HK-2 (cell line): Measurements from ENCODE around the gene RPS6KC1.
A peak's percentile ranks its signal among the peaks of the same experiment; 100 is the strongest.
"Not testable (repeated sequence)": the region's sequence is repeated elsewhere in the genome, so short reads cannot be mapped to it uniquely, and the experiment has no call there.

Experiments used
- DNase-seq: peaks from one replicate; pipeline ENCODE4 v3.0.0-alpha.2; 2018; ENCODE audit not compliant: unreplicated experiment

Gene RPS6KC1, protein sequence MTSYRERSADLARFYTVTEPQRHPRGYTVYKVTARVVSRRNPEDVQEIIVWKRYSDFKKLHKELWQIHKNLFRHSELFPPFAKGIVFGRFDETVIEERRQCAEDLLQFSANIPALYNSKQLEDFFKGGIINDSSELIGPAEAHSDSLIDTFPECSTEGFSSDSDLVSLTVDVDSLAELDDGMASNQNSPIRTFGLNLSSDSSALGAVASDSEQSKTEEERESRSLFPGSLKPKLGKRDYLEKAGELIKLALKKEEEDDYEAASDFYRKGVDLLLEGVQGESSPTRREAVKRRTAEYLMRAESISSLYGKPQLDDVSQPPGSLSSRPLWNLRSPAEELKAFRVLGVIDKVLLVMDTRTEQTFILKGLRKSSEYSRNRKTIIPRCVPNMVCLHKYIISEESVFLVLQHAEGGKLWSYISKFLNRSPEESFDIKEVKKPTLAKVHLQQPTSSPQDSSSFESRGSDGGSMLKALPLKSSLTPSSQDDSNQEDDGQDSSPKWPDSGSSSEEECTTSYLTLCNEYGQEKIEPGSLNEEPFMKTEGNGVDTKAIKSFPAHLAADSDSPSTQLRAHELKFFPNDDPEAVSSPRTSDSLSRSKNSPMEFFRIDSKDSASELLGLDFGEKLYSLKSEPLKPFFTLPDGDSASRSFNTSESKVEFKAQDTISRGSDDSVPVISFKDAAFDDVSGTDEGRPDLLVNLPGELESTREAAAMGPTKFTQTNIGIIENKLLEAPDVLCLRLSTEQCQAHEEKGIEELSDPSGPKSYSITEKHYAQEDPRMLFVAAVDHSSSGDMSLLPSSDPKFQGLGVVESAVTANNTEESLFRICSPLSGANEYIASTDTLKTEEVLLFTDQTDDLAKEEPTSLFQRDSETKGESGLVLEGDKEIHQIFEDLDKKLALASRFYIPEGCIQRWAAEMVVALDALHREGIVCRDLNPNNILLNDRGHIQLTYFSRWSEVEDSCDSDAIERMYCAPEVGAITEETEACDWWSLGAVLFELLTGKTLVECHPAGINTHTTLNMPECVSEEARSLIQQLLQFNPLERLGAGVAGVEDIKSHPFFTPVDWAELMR

DNA sequence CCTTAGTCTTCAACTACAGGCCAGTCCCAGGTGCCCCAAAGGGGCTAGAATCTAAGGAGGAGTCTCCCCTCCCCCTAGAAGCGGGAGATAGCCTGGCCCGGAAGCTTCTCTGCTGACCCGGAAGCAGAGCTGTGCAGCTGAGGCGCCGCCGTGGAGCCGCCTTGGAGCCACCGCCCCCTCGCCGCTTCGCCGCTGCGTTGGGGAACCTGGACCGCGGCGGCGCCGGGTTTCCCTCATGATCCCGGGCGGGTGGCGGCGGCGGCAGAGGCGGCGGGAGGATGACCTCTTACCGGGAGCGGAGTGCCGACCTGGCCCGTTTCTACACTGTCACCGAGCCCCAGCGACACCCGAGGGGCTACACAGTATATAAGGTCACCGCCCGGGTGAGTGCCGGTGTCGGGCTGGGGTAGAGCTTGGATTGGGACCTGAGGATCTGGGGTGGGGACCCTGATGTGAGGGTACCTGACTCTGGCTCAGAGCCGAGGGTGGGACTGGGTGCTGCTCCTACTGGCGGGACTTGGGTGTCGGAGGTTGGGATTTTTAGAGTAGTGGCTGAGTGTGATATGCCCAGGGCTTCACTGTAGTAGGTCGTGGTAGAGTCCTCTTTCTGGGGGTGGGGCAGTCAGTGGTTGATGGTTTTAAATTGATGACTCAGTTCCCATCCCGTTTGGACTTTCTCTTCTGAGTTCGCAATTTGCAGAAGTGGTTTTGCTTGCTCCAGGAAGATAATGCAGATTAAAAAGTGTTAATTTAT is at the start of gene RPS6KC1:
Gene RPS6KC1 (plus strand): TSS at position 115 of the 754 bp plus-strand sequence. CDS start 164 bp downstream, at position 279.
- DNase-seq, result peak; percentile 86

DNA sequence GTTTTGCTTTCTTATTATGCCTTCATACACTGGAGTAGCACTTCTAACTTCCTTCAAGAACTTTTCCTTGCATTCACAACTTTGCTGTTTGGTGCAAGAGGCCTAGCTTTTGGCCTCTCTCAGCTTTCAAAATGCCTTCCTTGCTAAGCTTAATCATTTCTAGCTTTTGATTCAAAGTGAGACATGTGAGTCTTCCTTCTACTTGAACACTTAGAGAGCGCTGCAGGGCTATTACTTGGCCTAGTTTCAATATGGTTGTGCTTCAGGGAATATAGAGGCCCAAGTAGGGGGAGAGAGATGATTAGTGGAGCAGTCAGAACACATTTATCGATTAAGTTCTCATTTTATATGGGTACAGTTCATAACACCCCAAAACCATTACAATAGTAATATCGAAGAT is 47.8 kb upstream of the RPS6KC1 start:
- DNase-seq, result no peak

DNA sequence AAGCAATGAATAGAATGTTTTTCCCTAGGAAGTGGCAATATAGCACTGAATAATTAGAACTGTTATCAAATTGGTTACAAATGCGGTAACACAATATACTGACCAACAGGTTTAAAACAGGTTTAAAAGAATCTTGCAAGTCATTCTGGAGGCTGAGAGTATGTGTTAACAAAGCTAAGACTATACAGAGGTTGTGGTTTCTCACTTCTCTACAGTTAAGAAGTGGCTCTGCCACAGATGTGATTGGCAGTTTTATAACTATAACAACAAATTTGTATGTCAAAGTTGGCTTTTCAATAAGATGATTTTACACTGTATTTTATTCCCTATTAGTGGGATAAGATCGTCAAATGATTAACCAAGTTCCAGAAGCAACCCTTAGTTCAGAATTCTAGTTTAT is 42.5 kb upstream of the RPS6KC1 start:
- DNase-seq, result no peak

DNA sequence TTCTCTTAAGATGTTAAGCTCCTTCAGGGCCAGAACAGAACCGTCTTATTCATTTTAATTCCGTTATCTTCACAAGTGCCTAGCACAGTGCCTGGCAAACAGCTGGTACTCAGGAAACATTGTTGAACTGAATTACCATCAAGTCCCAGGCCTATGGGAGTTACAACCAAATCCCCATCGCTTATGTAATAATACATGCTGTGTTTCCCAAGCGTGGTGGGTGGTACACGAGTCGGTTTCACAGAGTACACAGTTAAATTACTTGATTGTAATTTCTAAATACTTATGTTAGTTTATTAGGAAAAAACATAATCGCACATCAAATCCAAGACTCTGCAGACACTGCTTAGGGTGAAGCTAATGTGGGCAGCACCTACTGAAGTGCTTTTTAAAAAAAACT is 36.4 kb upstream of the RPS6KC1 start:
- DNase-seq, result peak; percentile 6

DNA sequence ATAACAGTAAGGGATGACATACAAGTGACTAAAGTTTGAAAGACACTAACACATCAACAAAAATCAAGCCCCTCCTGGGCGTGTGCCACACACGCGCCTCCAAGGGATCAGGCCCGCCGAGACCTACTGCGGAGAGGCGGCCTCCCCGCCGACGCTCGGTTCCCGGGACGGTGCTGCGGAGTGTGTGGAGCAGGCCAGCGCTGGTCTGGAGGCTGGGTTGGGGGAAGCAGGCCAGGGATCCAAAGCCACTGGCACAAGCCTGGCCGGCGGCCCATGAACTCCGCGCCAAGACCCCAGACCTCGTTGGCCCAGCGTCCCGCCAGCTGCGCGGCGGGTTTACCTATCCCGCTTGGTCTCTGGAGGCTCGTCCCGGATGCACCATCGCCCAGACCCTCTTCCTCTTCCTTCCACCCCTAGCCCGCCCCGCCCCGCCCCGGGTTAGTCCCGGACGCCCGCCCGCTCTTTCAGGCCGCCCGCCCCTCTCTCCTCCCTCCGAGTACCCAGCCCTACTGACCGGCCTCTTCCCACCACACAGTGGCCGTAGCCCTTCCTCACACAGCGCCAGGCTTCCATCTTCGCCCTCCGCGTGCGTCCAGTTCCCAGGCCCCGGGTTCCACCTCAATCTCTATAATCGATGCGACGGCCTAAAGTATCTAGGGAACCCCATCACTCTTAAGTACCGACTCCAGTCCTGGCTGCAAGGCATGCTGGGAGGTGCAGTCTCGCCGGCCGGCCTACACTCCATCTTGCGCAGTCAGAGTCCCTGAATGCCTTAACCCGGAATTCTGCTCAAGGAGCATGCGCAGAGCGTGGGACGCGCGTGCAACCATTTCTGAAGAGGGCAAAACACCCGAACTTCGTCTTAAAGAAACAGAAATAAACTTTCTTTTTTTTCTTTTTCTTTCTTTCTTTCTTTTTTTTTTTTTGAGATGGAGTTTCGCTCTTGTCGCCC is 35.7 kb upstream of the RPS6KC1 start, which contains the start of gene ANGEL2:
Gene ANGEL2 (minus strand): TSS at position 769 of the 952 bp plus-strand sequence. CDS start 196 bp downstream, at position 573.
- DNase-seq, result peak; percentile 98

DNA sequence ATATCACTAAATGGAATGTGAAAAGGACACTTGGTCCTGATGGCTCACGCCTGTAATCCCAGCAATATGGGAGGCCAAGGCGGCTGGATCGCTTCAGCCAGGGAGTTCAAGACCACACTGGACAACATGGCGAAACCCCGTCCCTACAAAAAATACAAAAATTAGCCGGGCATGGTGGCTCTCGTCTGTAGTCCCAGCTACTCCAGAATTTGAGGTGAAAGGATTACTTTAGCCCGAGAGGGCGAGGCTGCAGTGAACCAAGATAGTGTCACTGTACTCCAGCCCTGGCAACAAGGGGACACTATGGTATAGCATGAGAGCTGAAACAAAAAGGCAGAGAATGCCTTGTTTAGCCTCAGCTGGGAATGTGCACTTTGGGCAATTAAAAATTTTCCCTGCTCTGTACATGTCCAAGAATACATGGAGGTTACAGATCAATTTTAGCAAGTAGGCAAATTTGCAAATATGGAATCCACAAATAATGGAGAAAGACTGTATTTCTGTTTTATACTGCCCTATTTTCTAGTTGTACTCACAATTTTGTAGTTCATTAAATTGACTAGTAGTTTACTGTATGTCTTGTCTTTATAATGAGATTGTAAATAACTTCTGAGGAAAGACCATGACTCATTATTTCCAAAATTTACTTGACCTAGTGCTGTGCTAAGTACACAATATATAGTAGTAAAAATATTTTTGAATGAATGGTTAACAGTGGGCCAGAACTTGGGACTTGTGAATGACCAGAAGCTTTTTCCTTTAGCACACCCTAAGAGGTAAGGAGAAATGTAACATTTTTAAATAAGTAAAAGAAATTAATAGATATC is 33.4 kb upstream of the RPS6KC1 start:
- DNase-seq, result no peak

DNA sequence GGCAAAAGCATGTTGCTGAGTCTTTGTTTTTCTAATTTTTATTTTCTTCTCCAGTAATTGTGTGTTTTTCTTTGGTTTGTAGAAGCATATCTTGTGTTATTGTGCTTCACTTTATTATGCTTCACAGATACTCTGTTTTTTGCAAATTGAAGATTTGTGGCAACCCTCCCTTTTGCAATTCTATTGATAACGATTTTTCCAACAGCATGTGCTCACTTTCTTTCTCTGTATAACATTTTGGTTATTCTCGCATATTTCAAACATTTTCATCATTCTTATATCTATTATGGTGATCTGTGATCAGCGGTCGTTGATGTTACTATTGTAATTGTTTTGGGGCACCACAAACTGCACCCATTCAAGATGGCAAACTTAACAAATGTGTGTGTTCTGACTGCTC is 31.6 kb upstream of the RPS6KC1 start:
- no peak for DNase-seq

DNA sequence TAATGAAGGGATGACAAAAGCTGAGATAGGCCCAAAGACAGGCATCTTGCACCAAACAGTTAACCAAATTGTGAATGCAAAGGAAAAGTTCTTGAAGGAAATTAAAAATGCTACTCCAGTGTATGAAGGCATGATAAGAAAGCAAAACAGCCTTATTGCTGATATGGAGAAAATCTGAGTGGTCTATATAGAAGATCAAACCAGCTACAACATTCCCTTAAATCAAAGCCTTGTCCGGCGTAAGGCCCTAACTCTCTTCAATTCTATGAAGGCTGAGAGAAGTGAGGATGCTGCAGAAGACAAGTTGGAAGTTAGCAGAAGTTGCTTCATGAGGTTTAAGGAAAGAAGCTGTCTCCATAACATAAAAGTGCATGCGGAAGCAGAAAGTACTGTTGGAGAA is 31.0 kb upstream of the RPS6KC1 start:
- DNase-seq, result no peak

DNA sequence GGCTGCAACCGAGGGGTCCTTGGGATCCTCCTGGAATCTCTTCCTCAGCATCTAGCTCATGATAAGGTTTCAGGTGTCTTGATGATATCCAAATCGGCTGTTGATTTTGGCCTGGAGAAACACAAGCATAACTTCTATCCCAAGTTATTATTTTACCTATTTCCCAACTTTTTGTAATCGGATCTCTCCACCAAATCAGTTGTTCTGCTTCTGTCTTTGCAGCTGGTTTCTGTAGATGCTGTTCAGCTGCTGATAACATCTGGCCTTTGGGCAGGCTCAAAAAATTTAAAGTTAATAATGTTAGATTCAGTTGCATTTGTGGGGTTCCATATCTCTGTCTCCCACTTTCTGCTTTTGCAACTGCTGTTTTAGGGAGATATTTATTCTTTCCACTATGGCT is 24.0 kb upstream of the RPS6KC1 start:
- DNase-seq, result not testable (repeated sequence)

DNA sequence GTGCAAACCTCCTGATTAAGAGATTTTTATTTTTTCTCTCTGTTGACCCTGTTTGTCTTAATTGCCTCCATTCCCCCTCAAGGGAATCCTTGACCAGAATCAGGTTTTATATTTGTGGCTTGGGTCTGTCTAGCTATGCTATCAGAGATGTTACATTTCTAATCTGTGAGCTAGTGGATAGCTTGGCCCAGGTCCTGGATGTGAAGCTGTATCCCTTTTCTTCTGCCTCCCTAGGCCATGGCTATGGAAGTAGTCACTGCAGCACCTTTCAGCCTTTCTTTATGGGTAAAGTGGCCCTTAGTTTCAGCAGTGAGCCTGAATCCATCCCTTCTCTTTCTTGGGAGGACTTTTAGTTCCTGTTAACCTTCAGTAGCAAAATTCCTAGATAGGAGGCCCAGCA is 18.4 kb upstream of the RPS6KC1 start:
- DNase-seq, result no peak

DNA sequence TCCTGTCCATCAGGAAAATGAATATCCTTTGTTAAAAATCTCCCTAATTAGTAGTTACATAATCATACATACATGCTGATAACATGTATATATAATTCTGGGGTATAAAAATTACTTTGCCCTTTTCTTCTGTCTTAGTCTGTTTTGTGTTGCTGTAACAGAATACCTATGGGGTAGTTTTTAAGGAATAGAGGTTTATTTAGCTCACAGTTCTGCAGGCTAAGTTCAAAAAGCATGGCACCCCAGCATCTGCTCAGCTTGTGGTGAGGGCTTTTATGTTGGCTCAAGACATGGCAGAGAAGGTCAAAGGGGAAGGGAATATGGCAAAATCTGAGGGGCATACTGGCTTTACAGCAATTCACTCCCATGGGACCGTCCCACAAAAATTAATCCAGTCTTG is 16.3 kb upstream of the RPS6KC1 start:
- DNase-seq, result no peak

DNA sequence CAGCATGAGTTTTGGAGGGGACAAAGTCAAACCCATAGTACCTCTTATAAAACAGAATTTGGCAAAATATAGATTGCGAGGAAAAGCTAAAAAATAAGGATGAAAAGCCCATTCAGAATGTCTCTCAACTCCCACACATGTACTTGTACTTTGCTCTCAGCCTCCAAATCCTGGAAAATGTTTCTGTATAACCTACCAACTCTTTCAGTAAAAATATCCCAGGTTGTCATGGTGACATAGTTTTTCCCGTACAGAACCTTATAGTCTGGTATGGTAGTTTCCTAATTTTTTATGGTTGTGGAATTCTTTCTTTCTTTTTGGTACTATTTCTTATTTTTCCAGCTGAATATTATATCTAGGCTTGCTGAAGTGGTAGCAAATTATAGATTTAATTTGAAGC is 15.5 kb upstream of the RPS6KC1 start:
- no peak for DNase-seq

DNA sequence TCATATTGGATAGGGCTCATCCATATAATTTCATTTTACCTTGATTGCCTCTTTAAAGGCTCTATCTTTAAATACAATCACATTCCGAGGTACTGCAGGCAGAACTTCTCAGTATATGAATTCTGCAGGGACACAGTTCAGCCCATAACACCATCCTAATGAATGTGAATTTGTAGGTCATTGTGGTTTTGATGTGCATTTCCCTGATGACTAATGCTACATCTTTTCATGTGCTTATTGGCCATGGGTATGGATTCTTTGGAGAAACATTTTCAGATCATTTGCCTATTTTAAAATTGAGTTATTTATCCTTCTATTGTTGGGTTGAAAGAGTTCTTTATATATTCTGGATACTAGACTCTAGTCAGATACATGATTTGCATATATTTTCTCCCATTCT is 9.6 kb upstream of the RPS6KC1 start:
- no peak for DNase-seq

DNA sequence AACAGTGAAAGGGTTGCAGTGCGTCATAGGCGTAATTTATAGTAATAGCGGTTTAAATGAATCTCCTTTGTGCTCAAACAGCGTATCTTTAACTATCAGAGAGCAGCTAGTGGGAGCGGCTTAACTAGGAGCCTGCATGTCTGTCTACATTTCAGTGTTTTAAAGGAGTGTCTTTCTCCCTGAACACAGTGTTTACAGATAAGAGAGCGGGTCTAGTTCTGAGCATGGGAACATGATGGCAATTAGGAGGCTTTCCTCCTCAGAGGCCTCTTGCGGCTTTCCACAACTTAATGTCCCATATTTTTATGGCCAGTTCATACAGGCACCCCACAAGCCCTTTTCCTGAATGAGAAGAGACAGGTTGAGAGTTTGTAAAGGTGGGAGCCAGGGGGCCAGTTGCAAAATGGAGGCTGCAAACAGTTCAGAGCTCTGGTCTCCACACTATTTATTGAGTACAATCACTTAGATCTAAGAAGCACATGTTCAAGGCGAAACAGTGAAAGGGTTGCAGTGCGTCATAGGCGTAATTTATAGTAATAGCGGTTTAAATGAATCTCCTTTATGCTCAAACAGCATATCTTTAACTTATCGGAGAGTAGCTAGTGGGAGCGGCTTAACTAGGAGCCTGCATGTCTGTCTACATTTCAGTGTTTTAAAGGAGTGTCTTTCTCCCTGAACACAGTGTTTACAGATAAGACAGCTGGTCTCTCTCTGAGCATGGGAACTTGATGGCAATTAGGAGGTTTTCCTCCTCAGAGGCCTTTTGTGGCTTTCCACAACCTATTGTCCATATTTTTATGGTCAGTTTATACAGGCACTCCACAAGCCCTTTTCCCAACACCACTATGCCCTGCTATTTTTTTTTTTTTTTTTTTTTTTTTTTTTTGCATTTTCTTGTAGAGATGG is 5.5 kb upstream of the RPS6KC1 start:
- DNase-seq, result not testable (repeated sequence)

DNA sequence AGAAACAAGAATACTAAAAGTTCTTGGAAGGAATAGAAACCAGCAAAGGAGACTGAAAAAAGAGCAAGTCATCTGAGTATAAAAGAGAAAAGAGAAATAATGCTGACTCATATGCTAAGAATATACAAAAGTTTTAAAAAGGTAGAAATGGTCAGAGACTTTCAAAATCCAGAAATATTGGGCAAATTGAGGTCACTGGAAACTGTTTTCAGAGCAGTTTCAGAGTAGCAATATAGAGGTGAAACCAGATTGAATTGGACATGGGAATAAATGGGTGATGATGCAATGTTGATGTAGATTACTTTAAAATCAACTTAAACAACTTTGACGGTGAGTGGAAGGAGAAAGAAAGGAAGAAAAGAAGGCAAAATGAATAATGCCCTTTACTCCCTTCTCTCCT is 1.8 kb upstream of the RPS6KC1 start:
- DNase-seq, result no peak

DNA sequence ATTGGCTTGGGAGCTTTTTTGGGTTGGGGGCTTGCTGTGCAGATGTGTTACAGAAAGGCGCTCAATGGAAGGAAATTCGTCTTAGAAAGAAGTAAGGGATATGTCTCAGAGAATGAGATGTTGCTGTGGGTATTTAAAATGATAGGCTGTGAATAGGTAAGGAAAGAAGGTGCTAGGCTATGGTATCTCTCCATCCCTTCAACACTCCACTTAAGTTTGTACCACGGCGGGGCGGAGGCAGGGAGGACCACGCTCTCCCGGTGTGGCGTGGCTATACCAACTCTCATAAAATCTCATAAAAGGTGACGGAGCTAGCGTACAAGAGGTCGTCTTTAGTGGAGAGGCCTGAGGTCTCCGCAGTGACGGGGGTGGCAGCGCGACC is 305 bp upstream of the RPS6KC1 start:
- DNase-seq, result no peak

DNA sequence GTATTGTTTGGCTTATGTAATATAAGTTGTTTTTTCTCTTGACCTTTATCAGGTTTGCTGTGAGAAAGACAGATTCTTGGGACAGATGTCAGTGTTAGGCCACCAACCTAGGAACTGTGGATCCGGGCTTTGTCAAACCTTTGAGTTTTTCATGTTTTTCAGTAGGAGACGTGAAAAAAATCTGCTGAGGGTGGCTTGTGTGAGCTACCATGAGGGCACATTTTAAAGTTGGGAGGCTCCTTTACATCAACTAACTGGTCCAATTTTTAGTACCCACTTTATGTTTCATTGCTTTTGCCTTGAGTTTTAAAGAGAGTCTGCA is 801 bp downstream of the RPS6KC1 start:
- no peak for DNase-seq

DNA sequence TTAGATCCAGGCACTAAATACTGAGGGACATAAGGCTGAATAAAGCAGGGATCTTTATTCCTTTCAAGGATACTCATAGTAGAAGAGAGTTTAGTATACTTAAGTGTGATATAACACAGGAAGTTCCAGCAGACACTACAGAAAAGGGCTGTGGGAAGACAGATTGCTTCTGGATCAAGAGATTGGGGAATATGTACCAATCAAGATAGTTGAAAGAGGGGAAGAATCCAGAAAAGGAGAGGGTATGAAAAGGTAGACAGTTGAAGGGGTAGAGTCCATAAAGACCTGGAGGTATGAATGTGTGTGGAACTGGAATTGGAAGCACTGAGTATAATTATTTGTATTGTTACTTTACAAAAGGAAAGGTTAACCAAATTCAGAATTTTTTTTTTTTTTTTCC is 2.4 kb downstream of the RPS6KC1 start:
- DNase-seq, result no peak

DNA sequence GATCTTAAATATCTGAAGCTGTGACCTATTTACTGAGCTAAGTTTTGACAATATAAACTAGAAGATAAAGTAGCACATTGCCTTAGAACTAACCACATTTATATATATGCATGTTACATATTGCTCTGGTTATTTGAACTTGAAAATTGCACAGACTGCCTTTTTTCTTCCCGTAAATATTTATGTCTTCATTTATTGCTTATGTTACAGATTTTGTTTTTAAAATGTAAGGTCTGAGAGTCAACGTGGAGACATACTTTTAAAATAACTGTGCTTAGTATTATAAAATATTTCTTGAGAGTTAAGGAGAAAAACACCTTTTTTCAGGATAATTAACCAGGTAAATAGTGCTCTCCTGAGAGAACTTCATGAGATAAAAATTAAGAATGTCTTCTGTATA is 3.1 kb downstream of the RPS6KC1 start:
- no peak for DNase-seq
